ENCODE measurements around the gene SLC46A2. TPM values are rescaled to one million over a fixed set of nuclear protein-coding genes. Genes with fewer than 3 reads are reported as not detected.

Gene SLC46A2
- total and polyA plus RNA-seq, 2 experiments from 2014 or later: 0.11 TPM; not detected in 1

DNA sequence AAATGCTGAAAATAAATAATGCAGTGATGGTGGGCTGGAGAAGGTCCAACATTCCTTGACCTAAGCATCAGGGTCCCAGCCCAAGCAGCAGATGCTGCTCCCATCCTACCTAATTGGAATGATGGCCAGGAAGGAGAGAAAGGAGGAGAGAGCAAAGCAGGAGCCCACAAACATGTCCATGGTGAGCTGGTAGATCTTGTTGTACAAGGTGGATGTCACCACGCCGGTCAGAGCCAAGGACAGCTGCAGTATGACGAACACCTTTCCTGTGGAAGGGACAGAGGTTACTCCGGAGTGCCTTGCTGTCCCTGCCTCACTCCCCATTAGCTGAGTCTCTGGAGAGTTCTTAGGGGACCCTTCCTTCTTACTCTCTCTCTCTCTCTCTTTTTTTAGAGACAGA is 4.3 kb downstream of the SLC46A2 start:
- Mint-ChIP-seq H3K4me3 (no peak overlapping the region), H3K9me3 (no peaks in the 10 kb centered on the region), H3K36me3 (ENCODE audit: low read depth) (no peaks in the 10 kb centered on the region), H3K27ac (no peak overlapping the region), H3K4me1 (peaks cover 8% of the 10 kb centered on the region; the same call in 2 of the 3 replicates), H3K27me3 (ENCODE audit: insufficient read depth, low read depth, poor library complexity) (peaks cover 23% of the 10 kb centered on the region)
- no peaks in the 10 kb centered on the region for H4K20me1 ChIP-seq (replicated peaks; ENCODE audit: insufficient read depth)
- H3K4me1 ChIP-seq (ENCODE audit: insufficient read depth): no peaks in the 10 kb centered on the region
- no peak overlapping the region for H3K4me3 ChIP-seq
- ATAC-seq (no peak), DNase-seq (ENCODE audit: low spot score) (no peak)
- no peaks in the 10 kb centered on the region for H3K9me2 ChIP-seq (ENCODE audit: insufficient read depth)
- H3F3A ChIP-seq (replicated peaks; ENCODE audit: low read depth): no peaks in the 10 kb centered on the region
- no peak overlapping the region for H3K4me2 ChIP-seq
- H3K36me3 ChIP-seq (ENCODE audit: insufficient read depth): no peaks in the 10 kb centered on the region
- no peaks in the 10 kb centered on the region for H3K79me2 ChIP-seq (replicated peaks; ENCODE audit: insufficient read depth)
- peaks cover 24% of the 10 kb centered on the region for H3K27me3 ChIP-seq (ENCODE audit: insufficient read depth)
- no peak overlapping the region for H3K27ac ChIP-seq (ENCODE audit: low read depth)
- TF ChIP-seq EZH2phosphoT487 (IDR thresholded peaks at IDR 0.05; ENCODE audit: unreplicated experiment): no peak
- TF ChIP-seq REST (IDR thresholded peaks at IDR 0.05; ENCODE audit: unreplicated experiment): no peak
- no peak for TF ChIP-seq ZNF114 (CRISPR knock-in tag; IDR thresholded peaks at IDR 0.05)
- no peak for TF ChIP-seq ZNF331 (CRISPR knock-in tag; IDR thresholded peaks at IDR 0.05; ENCODE audit: low read depth)
- TF ChIP-seq, protein P1, sequence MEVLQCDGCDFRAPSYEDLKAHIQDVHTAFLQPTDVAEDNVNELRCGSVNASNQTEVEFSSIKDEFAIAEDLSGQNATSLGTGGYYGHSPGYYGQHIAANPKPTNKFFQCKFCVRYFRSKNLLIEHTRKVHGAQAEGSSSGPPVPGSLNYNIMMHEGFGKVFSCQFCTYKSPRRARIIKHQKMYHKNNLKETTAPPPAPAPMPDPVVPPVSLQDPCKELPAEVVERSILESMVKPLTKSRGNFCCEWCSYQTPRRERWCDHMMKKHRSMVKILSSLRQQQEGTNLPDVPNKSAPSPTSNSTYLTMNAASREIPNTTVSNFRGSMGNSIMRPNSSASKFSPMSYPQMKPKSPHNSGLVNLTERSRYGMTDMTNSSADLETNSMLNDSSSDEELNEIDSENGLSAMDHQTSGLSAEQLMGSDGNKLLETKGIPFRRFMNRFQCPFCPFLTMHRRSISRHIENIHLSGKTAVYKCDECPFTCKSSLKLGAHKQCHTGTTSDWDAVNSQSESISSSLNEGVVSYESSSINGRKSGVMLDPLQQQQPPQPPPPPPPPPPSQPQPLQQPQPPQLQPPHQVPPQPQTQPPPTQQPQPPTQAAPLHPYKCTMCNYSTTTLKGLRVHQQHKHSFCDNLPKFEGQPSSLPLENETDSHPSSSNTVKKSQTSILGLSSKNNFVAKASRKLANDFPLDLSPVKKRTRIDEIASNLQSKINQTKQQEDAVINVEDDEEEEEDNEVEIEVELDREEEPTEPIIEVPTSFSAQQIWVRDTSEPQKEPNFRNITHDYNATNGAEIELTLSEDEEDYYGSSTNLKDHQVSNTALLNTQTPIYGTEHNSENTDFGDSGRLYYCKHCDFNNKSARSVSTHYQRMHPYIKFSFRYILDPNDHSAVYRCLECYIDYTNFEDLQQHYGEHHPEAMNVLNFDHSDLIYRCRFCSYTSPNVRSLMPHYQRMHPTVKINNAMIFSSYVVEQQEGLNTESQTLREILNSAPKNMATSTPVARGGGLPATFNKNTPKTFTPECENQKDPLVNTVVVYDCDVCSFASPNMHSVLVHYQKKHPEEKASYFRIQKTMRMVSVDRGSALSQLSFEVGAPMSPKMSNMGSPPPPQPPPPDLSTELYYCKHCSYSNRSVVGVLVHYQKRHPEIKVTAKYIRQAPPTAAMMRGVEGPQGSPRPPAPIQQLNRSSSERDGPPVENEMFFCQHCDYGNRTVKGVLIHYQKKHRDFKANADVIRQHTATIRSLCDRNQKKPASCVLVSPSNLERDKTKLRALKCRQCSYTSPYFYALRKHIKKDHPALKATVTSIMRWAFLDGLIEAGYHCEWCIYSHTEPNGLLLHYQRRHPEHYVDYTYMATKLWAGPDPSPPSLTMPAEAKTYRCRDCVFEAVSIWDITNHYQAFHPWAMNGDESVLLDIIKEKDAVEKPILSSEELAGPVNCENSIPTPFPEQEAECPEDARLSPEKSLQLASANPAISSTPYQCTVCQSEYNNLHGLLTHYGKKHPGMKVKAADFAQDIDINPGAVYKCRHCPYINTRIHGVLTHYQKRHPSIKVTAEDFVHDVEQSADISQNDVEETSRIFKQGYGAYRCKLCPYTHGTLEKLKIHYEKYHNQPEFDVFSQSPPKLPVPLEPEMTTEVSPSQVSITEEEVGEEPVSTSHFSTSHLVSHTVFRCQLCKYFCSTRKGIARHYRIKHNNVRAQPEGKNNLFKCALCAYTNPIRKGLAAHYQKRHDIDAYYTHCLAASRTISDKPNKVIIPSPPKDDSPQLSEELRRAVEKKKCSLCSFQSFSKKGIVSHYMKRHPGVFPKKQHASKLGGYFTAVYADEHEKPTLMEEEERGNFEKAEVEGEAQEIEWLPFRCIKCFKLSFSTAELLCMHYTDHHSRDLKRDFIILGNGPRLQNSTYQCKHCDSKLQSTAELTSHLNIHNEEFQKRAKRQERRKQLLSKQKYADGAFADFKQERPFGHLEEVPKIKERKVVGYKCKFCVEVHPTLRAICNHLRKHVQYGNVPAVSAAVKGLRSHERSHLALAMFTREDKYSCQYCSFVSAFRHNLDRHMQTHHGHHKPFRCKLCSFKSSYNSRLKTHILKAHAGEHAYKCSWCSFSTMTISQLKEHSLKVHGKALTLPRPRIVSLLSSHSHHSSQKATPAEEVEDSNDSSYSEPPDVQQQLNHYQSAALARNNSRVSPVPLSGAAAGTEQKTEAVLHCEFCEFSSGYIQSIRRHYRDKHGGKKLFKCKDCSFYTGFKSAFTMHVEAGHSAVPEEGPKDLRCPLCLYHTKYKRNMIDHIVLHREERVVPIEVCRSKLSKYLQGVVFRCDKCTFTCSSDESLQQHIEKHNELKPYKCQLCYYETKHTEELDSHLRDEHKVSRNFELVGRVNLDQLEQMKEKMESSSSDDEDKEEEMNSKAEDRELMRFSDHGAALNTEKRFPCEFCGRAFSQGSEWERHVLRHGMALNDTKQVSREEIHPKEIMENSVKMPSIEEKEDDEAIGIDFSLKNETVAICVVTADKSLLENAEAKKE (CRISPR knock-in tag; IDR thresholded peaks at IDR 0.05): no peak
- TF ChIP-seq EZH2 (IDR thresholded peaks at IDR 0.05; ENCODE audit: low read depth, unreplicated experiment): no peak
- TF ChIP-seq CREB1 (CRISPR knock-in tag; IDR thresholded peaks at IDR 0.05; ENCODE audit: low read depth): no peak
- no peak for TF ChIP-seq JUNB (IDR thresholded peaks at IDR 0.05; ENCODE audit: unreplicated experiment)
- TF ChIP-seq CTCF (conservative IDR thresholded peaks at IDR 0.05; ENCODE audit: low read depth in 2 of 2): no peak
- TF ChIP-seq STAT1 (IDR thresholded peaks at IDR 0.05; ENCODE audit: unreplicated experiment): no peak
- TF ChIP-seq ETS1 (IDR thresholded peaks at IDR 0.05): no peak
- no peak for TF ChIP-seq NANOG (IDR thresholded peaks at IDR 0.05; ENCODE audit: borderline replicate concordance)
- no peak for TF ChIP-seq POLR2AphosphoS5 (IDR thresholded peaks at IDR 0.05; ENCODE audit: low read depth)
- H2AFZ ChIP-seq: no peak overlapping the region
